K562 (cell line): Measurements from ENCODE around the gene ZBTB24. TPM values are rescaled to one million over a fixed set of nuclear protein-coding genes. Genes with fewer than 3 reads are reported as not detected.

Experiments
- BHLHE40 ChIP-seq: IDR thresholded peaks from 2 replicates; pipeline ENCODE4 v1.6.1; 2011; ENCODE audit warnings: low read length, improper control_type of control experiment
- CBFA2T2 ChIP-seq: fragments of 450-650 bp; conservative IDR thresholded peaks from 2 replicates; pipeline ENCODE4 v1.6.1; 2017; ENCODE audit warnings: mild to moderate bottlenecking
- DEAF1 ChIP-seq: fragments of 450-650 bp; formaldehyde crosslinking; IDR thresholded peaks from 2 replicates; pipeline ENCODE4 v1.4.0; 2020; ENCODE audit warnings: mild to moderate bottlenecking, moderate library complexity
- ELK3 ChIP-seq: fragments of 450-650 bp; formaldehyde crosslinking; IDR thresholded peaks from 2 replicates; pipeline ENCODE4 v1.4.0; 2020; ENCODE audit warnings: mild to moderate bottlenecking
- FOS ChIP-seq: IDR thresholded peaks from 3 replicates; pipeline ENCODE4 v1.6.1; 2011; ENCODE audit not compliant: insufficient read length; ENCODE audit errors: extremely low read depth
- HDAC8 ChIP-seq: fragments of 450-650 bp; IDR thresholded peaks from 2 replicates; pipeline ENCODE4 v1.6.1; 2016; ENCODE audit warnings: mild to moderate bottlenecking, missing genetic modification characterization, moderate library complexity, missing compliant biosample characterization
- MYBL2 ChIP-seq, 2 experiments: fragments of 450-650 bp in 1 of 2; sonication (generic) in 1 of 2; formaldehyde crosslinking in 1 of 2; IDR thresholded peaks; 2 replicates each; pipeline versions ENCODE4 v1.6.1 to v1.8.1; 2017 to 2022; ENCODE audit warnings: borderline replicate concordance in 1 of 2, inconsistent platforms in 1 of 2, low read depth in 1 of 2, mild to moderate bottlenecking in 1 of 2, missing genetic modification reagents in 1 of 2, moderate library complexity in 1 of 2
- RHOXF2B ChIP-seq: fragments of 250-450 bp; sonication (Bioruptor Pico); conservative IDR thresholded peaks from 2 replicates; pipeline ENCODE4 v1.5.1; 2021
- SMARCA4 ChIP-seq: fragments of 450-650 bp; IDR thresholded peaks from 2 replicates; pipeline ENCODE4 v1.6.1; 2016
- ZBTB34 ChIP-seq: fragments of 250-450 bp; sonication (Bioruptor Pico); IDR thresholded peaks from 2 replicates; pipeline ENCODE4 v1.8.0; 2021; ENCODE audit warnings: mild to moderate bottlenecking, moderate library complexity
- ZC3H11A ChIP-seq: IDR thresholded peaks from 2 replicates; pipeline ENCODE4 v1.6.1; 2012; ENCODE audit warnings: low read depth, low read length, improper control_type of control experiment
- ZNF316 ChIP-seq: fragments of 450-650 bp; IDR thresholded peaks from 2 replicates; pipeline ENCODE4 v1.6.1; 2016
- ZNF699 ChIP-seq: fragments of 250-450 bp; sonication (Bioruptor Pico); IDR thresholded peaks from 2 replicates; pipeline ENCODE4 v1.8.0; 2021; ENCODE audit warnings: mild to moderate bottlenecking, moderate library complexity; ENCODE audit not compliant: insufficient replicate concordance
- ZNF75A ChIP-seq: fragments of 450-650 bp; formaldehyde crosslinking; IDR thresholded peaks from 2 replicates; pipeline ENCODE4 v1.4.0; 2020; ENCODE audit warnings: mild to moderate bottlenecking
- ZNF785 ChIP-seq: fragments of 250-450 bp; sonication (Bioruptor Pico); IDR thresholded peaks from 2 replicates; pipeline ENCODE4 v1.4.0; 2020; ENCODE audit warnings: mild to moderate bottlenecking
- polyA plus RNA-seq, 8 experiments: library from polyadenylated mRNA; depleted of rRNA in 4 of 8; stranded (reverse) in 5 of 8; unstranded in 3 of 8; fragments of >200 nt; fragmentation: Nextera tagmentation in 2 of 8; fragmentation: Illumina TruSeq in 1 of 8; extraction: Ambion mirVana in 2 of 8; extraction: Trizol in 1 of 8; gene quantifications; 2 replicates each; pipeline versions ENCODE4 v1.2.1 to v1.2.3, GENCODE V29; 2011 to 2014; ENCODE audit warnings: inconsistent platforms in 1 of 8, missing spikeins in 1 of 8
- total RNA-seq, 7 experiments: library from RNA; depleted of rRNA in 6 of 7; stranded (reverse); fragments of >200 nt in 6 of 7; fragmentation: Illumina TruSeq in 2 of 7; extraction: Trizol in 2 of 7; gene quantifications; 2 replicates each; pipeline versions ENCODE4 v1.2.1 to v1.2.3, GENCODE V29; 2011 to 2021; ENCODE audit warnings: low replicate concordance in 1 of 7
- TF ChIP-seq, protein P1 (sequence below): fragments of 450-650 bp; formaldehyde crosslinking; IDR thresholded peaks from 2 replicates; pipeline ENCODE4 v1.4.0; 2022; ENCODE audit warnings: missing genetic modification characterization
- TF ChIP-seq, protein P2 (sequence below): fragments of 450-650 bp; conservative IDR thresholded peaks from 2 replicates; pipeline ENCODE4 v1.6.1; 2016; ENCODE audit warnings: missing genetic modification characterization, low read depth, mild to moderate bottlenecking, missing compliant biosample characterization, moderate library complexity
- TF ChIP-seq, protein P3 (sequence below), 2 experiments: fragments of 450-650 bp in 1 of 2; sonication (generic) in 1 of 2; formaldehyde crosslinking; conservative IDR thresholded peaks; 2 replicates each; pipeline versions ENCODE4 v1.4.0 to v1.8.1; 2020 to 2022; ENCODE audit warnings: mild to moderate bottlenecking in 1 of 2, missing genetic modification reagents in 1 of 2
- TF ChIP-seq, protein P4 (sequence below): fragments of 450-650 bp; IDR thresholded peaks from 2 replicates; pipeline ENCODE4 v1.6.1; 2018; ENCODE audit warnings: mild to moderate bottlenecking, low read depth; ENCODE audit not compliant: partially characterized antibody

ZBTB24 gene
- total and polyA plus RNA-seq, 9 of the 15 experiments (the other 6 are each of a cell fraction or from before 2014, with no cell fraction given), result 2.0 to 16.7 (median 8.3) TPM

- TF ChIP-seq, protein P1, sequence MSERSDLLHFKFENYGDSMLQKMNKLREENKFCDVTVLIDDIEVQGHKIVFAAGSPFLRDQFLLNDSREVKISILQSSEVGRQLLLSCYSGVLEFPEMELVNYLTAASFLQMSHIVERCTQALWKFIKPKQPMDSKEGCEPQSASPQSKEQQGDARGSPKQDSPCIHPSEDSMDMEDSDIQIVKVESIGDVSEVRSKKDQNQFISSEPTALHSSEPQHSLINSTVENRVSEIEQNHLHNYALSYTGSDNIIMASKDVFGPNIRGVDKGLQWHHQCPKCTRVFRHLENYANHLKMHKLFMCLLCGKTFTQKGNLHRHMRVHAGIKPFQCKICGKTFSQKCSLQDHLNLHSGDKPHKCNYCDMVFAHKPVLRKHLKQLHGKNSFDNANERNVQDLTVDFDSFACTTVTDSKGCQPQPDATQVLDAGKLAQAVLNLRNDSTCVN, result no peak
- TF ChIP-seq ZNF75A (CRISPR knock-in tag), result no peak
- TF ChIP-seq ZNF785, result no peak
- TF ChIP-seq RHOXF2B (CRISPR knock-in tag), result no peak
- TF ChIP-seq, protein P2, sequence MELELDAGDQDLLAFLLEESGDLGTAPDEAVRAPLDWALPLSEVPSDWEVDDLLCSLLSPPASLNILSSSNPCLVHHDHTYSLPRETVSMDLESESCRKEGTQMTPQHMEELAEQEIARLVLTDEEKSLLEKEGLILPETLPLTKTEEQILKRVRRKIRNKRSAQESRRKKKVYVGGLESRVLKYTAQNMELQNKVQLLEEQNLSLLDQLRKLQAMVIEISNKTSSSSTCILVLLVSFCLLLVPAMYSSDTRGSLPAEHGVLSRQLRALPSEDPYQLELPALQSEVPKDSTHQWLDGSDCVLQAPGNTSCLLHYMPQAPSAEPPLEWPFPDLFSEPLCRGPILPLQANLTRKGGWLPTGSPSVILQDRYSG (tag), result no peak
- no peak for TF ChIP-seq ZBTB34 (CRISPR knock-in tag)
- no peak for TF ChIP-seq ZC3H11A
- TF ChIP-seq ZNF316, result no peak
- TF ChIP-seq CBFA2T2, result no peak
- TF ChIP-seq, protein P3, sequence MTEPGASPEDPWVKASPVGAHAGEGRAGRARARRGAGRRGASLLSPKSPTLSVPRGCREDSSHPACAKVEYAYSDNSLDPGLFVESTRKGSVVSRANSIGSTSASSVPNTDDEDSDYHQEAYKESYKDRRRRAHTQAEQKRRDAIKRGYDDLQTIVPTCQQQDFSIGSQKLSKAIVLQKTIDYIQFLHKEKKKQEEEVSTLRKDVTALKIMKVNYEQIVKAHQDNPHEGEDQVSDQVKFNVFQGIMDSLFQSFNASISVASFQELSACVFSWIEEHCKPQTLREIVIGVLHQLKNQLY (CRISPR knock-in tag; conservative IDR thresholded peaks at IDR 0.05), result no peak
- TF ChIP-seq BHLHE40, result no peak
- no peak for TF ChIP-seq HDAC8 (tag)
- TF ChIP-seq MYBL2 (IDR thresholded peaks at IDR 0.05; ENCODE audit: low read depth), result no peak
- no peak for TF ChIP-seq MYBL2 (CRISPR knock-in tag; IDR thresholded peaks at IDR 0.05; ENCODE audit: borderline replicate concordance)
- no peak for TF ChIP-seq ELK3
- TF ChIP-seq ZNF699 (CRISPR knock-in tag), result no peak
- TF ChIP-seq, protein P4, sequence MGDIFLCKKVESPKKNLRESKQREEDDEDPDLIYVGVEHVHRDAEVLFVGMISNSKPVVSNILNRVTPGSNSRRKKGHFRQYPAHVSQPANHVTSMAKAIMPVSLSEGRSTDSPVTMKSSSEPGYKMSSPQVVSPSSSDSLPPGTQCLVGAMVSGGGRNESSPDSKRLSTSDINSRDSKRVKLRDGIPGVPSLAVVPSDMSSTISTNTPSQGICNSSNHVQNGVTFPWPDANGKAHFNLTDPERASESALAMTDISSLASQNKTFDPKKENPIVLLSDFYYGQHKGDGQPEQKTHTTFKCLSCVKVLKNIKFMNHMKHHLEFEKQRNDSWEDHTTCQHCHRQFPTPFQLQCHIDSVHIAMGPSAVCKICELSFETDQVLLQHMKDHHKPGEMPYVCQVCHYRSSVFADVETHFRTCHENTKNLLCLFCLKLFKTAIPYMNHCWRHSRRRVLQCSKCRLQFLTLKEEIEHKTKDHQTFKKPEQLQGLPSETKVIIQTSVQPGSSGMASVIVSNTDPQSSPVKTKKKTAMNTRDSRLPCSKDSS, result no peak
- no peak for TF ChIP-seq SMARCA4
- no peak for TF ChIP-seq DEAF1 (CRISPR knock-in tag)
- TF ChIP-seq FOS, result no peak
Measured at GRCh38 chr6:109482905-109483734, at the start of gene ZBTB24 (continued).
